HFFc6 (cell line): Measurements from ENCODE around the gene BSN. TPM values are rescaled to one million over a fixed set of nuclear protein-coding genes. Genes with fewer than 3 reads are reported as not detected.

Source experiments
- DNase-seq: peaks from one replicate; pipeline ENCODE4 v3.0.0-alpha.2; 2018
- H3K27ac Mint-ChIP-seq: 2 replicates; pipeline ENCODE4 v1.8.0; 2020; ENCODE audit warnings: mild to moderate bottlenecking, mixed read lengths
- H3K27me3 Mint-ChIP-seq: 2 replicates; pipeline ENCODE4 v1.8.0; 2021; ENCODE audit warnings: mild to moderate bottlenecking, moderate library complexity, mixed read lengths; ENCODE audit not compliant: insufficient read depth
- H3K36me3 Mint-ChIP-seq: 2 replicates; pipeline ENCODE4 v1.8.0; 2021; ENCODE audit warnings: low read depth, mixed read lengths
- H3K4me1 Mint-ChIP-seq: 2 replicates; pipeline ENCODE4 v1.8.0; 2020; ENCODE audit warnings: low read depth, mixed read lengths
- H3K4me3 Mint-ChIP-seq: 2 replicates; pipeline ENCODE4 v1.8.0; 2020; ENCODE audit warnings: mild to moderate bottlenecking, moderate library complexity, mixed read lengths
- H3K9me3 Mint-ChIP-seq: 2 replicates; pipeline ENCODE4 v1.8.0; 2020; ENCODE audit warnings: mild to moderate bottlenecking, mixed read lengths
- total RNA-seq, 6 experiments: library from RNA; stranded (reverse); fragmentation: NEBNext Ultra II Directional; extraction: Animal tissue kit (Norgen Biotek cat#: 25700); gene quantifications; 2 replicates in 1 of 6; 3 replicates in 5 of 6; pipeline ENCODE4 v1.2.3, GENCODE V29; 2021
- TF ChIP-seq, protein P1 (sequence below): fragments of 200-600 bp; sonication (generic); IDR thresholded peaks from 2 replicates; pipeline ENCODE4 v1.5.0; 2021; ENCODE audit warnings: antibody characterized with exemption, mild to moderate bottlenecking

Gene BSN
- total RNA-seq, 6 experiments from 2014 or later = 0.02 to 0.14 (median 0.06) TPM

DNA sequence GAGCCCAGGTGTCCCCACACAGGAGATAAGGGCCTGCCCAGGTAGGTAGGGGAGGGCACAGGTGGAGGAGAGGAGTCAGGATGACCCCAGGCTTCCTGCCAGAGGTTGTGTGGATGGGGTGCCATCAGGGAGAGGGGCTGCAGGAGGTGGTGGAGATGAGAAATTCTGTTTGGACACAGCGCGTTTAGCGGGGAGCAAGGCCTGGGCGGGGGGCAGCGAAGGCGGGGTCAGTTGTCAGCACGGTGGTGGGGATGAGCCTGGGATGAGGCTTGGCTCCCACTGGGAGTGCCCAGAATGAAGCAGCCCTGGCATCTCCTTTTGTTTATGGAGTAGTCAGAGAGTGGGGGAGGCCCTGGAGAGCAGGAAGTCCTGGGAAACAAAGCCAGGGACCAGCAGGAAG lies 149.7 kb downstream of the BSN start:
- TF ChIP-seq, protein P1, sequence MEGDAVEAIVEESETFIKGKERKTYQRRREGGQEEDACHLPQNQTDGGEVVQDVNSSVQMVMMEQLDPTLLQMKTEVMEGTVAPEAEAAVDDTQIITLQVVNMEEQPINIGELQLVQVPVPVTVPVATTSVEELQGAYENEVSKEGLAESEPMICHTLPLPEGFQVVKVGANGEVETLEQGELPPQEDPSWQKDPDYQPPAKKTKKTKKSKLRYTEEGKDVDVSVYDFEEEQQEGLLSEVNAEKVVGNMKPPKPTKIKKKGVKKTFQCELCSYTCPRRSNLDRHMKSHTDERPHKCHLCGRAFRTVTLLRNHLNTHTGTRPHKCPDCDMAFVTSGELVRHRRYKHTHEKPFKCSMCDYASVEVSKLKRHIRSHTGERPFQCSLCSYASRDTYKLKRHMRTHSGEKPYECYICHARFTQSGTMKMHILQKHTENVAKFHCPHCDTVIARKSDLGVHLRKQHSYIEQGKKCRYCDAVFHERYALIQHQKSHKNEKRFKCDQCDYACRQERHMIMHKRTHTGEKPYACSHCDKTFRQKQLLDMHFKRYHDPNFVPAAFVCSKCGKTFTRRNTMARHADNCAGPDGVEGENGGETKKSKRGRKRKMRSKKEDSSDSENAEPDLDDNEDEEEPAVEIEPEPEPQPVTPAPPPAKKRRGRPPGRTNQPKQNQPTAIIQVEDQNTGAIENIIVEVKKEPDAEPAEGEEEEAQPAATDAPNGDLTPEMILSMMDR = no peak
- peaks cover 1% of the 10 kb centered on the region for H3K27me3 Mint-ChIP-seq
- DNase-seq = no peak
- H3K27ac Mint-ChIP-seq = no peak overlapping the region
- no peak overlapping the region for H3K4me3 Mint-ChIP-seq
- no peaks in the 10 kb centered on the region for H3K9me3 Mint-ChIP-seq
- no peaks in the 10 kb centered on the region for H3K36me3 Mint-ChIP-seq
- peaks cover 12% of the 10 kb centered on the region for H3K4me1 Mint-ChIP-seq

DNA sequence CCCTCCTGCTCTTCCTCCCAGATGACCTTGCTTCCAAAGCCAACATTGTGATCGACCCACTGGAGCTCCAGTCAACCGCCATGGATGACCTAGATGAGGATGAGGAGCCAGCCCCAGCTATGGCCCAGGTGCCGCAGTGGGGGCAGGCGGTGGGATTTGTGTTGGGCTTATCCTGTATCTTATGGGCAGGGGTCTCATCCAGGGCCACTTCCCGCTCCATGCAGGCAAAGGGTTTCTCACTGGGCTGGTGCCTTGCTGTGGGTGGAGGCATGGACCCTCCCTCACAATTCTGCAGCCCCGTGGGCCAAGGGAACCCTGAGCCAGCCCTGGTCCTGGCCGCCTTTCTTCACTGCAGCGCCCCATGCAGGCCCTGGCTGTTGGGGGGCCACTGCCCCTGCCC lies 150.4 kb downstream of the BSN start:
- TF ChIP-seq, protein P1 = no peak
- H3K36me3 Mint-ChIP-seq = no peaks in the 10 kb centered on the region
- peaks cover 1% of the 10 kb centered on the region for H3K27me3 Mint-ChIP-seq
- no peak for DNase-seq
- H3K27ac Mint-ChIP-seq = no peak overlapping the region
- H3K4me3 Mint-ChIP-seq = no peak overlapping the region
- H3K9me3 Mint-ChIP-seq = no peaks in the 10 kb centered on the region
- H3K4me1 Mint-ChIP-seq = peaks cover 12% of the 10 kb centered on the region

DNA sequence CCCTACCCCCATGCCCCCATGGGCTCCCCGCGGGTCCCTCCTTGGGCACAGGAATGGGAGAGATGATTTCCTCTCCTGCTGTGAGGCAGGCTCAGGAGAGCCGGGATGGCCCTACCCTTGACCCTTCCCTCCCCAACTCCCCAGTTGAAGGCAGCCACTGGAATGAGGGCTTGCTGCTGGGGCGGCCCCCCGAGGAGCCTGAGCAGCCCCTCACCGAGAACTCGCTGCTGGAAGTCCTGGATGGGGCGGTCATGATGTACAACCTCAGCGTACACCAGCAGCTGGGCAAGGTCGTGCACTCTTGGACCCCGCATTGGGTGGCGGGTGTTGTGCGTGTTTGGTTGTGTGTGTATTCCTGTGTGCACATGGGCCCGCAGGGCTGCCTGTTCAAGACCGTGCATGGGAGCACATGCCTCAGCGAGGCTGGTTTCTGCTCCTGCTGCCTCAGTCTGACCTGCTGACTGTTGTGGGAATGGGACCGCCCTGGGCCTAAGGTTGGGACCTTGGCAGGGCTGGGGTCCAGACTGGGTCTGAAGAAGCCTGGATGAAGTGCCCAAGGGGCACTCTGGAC lies 151.2 kb downstream of the BSN start:
- Mint-ChIP-seq H3K27me3 (peaks cover 1% of the 10 kb centered on the region), H3K4me3 (no peak overlapping the region), H3K36me3 (no peaks in the 10 kb centered on the region), H3K4me1 (peaks cover 12% of the 10 kb centered on the region), H3K9me3 (no peaks in the 10 kb centered on the region), H3K27ac (no peak overlapping the region)
- TF ChIP-seq, protein P1 = no peak
- no peak for DNase-seq

DNA sequence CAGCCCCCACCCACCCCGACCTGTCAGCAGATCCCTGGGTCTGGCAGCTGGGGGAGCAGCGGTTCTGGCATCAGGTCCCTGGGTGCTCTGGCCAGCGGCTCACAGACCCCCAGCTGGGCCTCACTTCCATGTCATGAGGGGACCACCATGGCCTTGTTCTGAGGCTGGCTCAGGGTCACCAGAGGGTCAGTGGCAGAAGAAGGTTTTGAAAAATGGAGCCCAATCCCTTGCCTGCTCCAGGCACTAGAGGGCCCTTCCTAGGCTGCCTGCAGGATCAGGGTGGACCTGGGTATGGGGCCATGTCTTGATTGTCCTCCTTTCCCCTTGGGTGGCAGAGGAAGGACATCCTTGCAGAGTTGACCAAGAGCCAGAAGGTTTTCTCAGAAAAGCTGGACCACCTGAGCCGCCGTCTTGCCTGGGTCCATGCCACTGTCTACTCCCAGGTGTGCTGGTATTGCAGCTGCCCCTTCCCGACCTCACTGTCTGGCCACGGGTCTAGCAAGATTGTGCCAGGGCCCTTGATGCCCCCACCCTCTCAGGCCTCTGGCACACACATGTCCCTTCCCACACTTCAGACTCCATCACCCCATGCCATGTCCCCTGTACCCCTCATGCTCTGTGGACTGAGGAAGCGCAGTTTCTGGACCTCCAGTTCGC lies 152.3 kb downstream of the BSN start:
- no peak for DNase-seq
- Mint-ChIP-seq H3K36me3 (no peaks in the 10 kb centered on the region), H3K27ac (no peak overlapping the region), H3K4me3 (no peak overlapping the region), H3K27me3 (peaks cover 1% of the 10 kb centered on the region), H3K4me1 (peaks cover 12% of the 10 kb centered on the region), H3K9me3 (no peaks in the 10 kb centered on the region)
- TF ChIP-seq, protein P1 = no peak

DNA sequence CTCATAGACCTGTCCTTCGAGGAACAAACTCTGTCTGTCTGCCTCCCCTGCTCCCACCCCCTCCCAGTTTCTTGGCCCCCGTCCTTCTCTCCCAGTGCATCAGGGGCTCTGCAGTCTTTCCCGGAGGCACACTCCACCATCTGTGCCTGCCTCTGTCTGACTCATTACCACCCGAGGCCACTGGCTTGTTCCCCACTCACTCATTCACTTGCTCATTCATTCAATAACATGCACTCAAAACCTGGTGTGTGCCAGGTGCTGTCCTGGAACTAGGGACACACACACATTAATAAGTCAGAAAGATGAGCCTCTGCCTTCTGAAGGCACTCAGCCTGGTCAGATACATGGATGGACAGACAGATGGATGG lies 152.8 kb downstream of the BSN start:
- H3K4me1 Mint-ChIP-seq = peaks cover 12% of the 10 kb centered on the region
- H3K27me3 Mint-ChIP-seq = peaks cover 1% of the 10 kb centered on the region
- no peak overlapping the region for H3K27ac Mint-ChIP-seq
- DNase-seq = peak; percentile 47
- no peaks in the 10 kb centered on the region for H3K9me3 Mint-ChIP-seq
- no peak overlapping the region for H3K4me3 Mint-ChIP-seq
- H3K36me3 Mint-ChIP-seq = no peaks in the 10 kb centered on the region
- TF ChIP-seq, protein P1 = no peak
